BE2C (cell line): ENCODE measurements around the gene VWA1.
"Not testable (repeated sequence)": the region's sequence is repeated elsewhere in the genome, so short reads cannot be mapped to it uniquely, and the experiment has no call there.

Experiments
- DNase-seq: peaks from one replicate; pipeline ENCODE4 v3.0.0-alpha.2; 2020
- H3K27me3 ChIP-seq: fragments of 250-450 bp; sonication (Bioruptor Pico); 2 replicates; pipeline ENCODE4 v1.5.1; 2020; ENCODE audit warnings: mild to moderate bottlenecking
- H3K36me3 ChIP-seq: fragments of 250-450 bp; sonication (Bioruptor Pico); 2 replicates; pipeline ENCODE4 v1.5.1; 2020; ENCODE audit warnings: mild to moderate bottlenecking
- H3K4me1 ChIP-seq: fragments of 250-450 bp; sonication (Bioruptor Pico); 2 replicates; pipeline ENCODE4 v1.5.1; 2020
- H3K4me3 ChIP-seq: 2 replicates; pipeline ENCODE4 v1.5.1; 2011; ENCODE audit warnings: low read depth, low read length
- H3K9me3 ChIP-seq: fragments of 250-450 bp; sonication (Bioruptor Pico); 2 replicates; pipeline ENCODE4 v1.5.1; 2020
- TF ChIP-seq, protein P1 (sequence below): IDR thresholded peaks from 2 replicates; pipeline ENCODE4 v1.5.1; 2012; ENCODE audit warnings: mild to moderate bottlenecking, low read depth, low read length

Gene VWA1

GRCh38 chr1:1402072-1402900 is 33.2 kb upstream of the VWA1 start:
- Histone ChIP-seq H3K4me1 (no peaks in the 10 kb centered on the region; the same call in 1 of the 2 replicates), H3K27me3 (no peaks in the 10 kb centered on the region), H3K36me3 (peaks cover 71% of the 10 kb centered on the region), H3K4me3 (no peak overlapping the region), H3K9me3 (no peaks in the 10 kb centered on the region)
- TF ChIP-seq, protein P1, sequence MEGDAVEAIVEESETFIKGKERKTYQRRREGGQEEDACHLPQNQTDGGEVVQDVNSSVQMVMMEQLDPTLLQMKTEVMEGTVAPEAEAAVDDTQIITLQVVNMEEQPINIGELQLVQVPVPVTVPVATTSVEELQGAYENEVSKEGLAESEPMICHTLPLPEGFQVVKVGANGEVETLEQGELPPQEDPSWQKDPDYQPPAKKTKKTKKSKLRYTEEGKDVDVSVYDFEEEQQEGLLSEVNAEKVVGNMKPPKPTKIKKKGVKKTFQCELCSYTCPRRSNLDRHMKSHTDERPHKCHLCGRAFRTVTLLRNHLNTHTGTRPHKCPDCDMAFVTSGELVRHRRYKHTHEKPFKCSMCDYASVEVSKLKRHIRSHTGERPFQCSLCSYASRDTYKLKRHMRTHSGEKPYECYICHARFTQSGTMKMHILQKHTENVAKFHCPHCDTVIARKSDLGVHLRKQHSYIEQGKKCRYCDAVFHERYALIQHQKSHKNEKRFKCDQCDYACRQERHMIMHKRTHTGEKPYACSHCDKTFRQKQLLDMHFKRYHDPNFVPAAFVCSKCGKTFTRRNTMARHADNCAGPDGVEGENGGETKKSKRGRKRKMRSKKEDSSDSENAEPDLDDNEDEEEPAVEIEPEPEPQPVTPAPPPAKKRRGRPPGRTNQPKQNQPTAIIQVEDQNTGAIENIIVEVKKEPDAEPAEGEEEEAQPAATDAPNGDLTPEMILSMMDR: peak; percentile 86
- peak; percentile 76 for DNase-seq

GRCh38 chr1:1402901-1403392 is 32.5 kb upstream of the VWA1 start:
- not testable (repeated sequence) for H3K27me3 ChIP-seq, H3K4me3 ChIP-seq, H3K4me1 ChIP-seq, H3K9me3 ChIP-seq, DNase-seq
- H3K36me3 ChIP-seq: peaks cover 67% of the 10 kb centered on the region

DNA sequence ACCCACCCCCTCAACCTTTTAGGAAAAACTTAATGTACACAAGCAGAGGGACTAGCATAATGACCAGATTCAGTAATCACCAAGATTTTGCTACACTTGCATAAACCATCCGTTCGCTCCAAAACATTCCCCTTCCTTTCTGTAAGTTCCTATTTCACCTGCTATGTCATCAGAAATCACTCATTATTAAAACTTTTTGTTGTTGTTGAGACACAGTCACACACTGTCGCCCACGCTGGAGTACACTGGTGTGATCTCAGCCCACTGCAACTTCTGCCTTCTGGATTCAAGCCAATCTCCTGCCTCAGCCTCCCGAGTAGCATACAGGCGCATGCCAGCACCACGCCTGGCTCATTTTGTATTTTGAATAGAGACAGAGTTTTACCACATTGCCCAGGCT is 31.8 kb upstream of the VWA1 start:
- Histone ChIP-seq H3K4me1 (no peaks in the 10 kb centered on the region; the same call in 1 of the 2 replicates), H3K4me3 (no peak overlapping the region), H3K9me3 (no peaks in the 10 kb centered on the region), H3K36me3 (peaks cover 70% of the 10 kb centered on the region), H3K27me3 (no peaks in the 10 kb centered on the region)
- TF ChIP-seq, protein P1: no peak
- DNase-seq: no peak

GRCh38 chr1:1406101-1406820 is 29.2 kb upstream of the VWA1 start:
- TF ChIP-seq, protein P1: no peak
- Histone ChIP-seq H3K4me1 (no peaks in the 10 kb centered on the region), H3K4me3 (peak overlapping the region; percentile 95), H3K9me3 (no peaks in the 10 kb centered on the region), H3K36me3 (peaks cover 60% of the 10 kb centered on the region), H3K27me3 (no peaks in the 10 kb centered on the region)
- no peak for DNase-seq

DNA sequence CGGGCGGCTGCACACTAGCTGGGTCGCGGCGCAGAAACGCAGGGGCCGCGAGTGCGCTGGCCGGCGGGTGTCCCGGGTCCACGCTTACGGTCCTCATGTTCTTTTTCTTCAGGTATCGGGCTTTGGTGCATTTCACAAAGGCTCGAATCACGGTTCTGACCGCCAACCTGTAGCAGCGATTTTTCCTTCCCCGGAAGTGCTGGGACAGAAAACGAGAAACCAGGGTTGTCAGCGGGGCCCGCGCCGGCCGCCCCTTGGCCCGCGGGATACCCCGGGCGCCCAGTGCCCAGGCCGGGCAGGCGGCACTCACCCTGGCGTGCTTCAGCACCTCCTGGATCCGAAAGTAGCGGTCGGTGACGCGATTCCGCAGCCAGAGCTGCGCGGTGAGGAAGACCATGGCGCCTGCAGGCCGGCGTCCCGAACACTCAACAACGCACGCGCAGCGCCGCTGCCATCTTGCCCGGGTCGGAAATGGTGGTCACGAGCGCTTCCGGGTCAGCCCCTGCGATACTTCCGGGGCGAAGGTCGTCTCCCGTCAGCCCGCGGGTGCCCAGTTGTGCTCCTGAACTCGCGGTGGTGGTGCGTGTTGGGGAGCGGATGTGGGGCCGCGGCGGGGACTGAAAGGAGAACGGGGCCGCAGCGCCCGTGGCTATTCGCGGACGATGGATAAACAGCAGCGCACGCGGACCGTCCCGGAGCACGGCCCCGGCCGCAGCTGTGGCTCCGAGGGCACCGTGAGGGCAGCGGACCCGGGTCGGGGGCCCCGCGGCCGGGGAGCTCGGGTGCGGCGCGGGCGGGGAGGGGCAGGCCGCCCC is 28.5 kb upstream of the VWA1 start, which contains the start of gene MRPL20:
TSS of gene MRPL20 (minus strand) at position 473 of the 815 bp plus-strand sequence. CDS start at position 397, 76 bp downstream.
- Histone ChIP-seq H3K27me3 (no peaks in the 10 kb centered on the region), H3K4me3 (peak within 1 kb of the TSS; percentile 95), H3K4me1 (no peaks in the 10 kb centered on the region), H3K36me3 (peaks cover 52% of the 10 kb centered on the region), H3K9me3 (no peaks in the 10 kb centered on the region)
- peak; percentile 95 for DNase-seq
- TF ChIP-seq, protein P1: no peak
